ENCODE measurements around the gene PPP1CB.
"Not testable (repeated sequence)": the region's sequence is repeated elsewhere in the genome, so short reads cannot be mapped to it uniquely, and the experiment has no call there.

Gene PPP1CB

GRCh38 chr2:28751252-28751955 is at the start of gene PPP1CB:
Gene PPP1CB (plus strand): TSS chr2:28751830. CDS start chr2:28752125, 295 bp downstream.
- DNase-seq, result peak; percentile 90

GRCh38 chr2:28702415-28702861 is 49.2 kb upstream of the PPP1CB start:
- no peak for DNase-seq

GRCh38 chr2:28702878-28703277 is 48.8 kb upstream of the PPP1CB start:
- no peak for DNase-seq

- DNase-seq, result no peak
Observed at GRCh38 chr2:28704621-28705020, 47.0 kb upstream of the PPP1CB start.

GRCh38 chr2:28705751-28706440 is 45.7 kb upstream of the PPP1CB start:
- no peak for DNase-seq

DNA sequence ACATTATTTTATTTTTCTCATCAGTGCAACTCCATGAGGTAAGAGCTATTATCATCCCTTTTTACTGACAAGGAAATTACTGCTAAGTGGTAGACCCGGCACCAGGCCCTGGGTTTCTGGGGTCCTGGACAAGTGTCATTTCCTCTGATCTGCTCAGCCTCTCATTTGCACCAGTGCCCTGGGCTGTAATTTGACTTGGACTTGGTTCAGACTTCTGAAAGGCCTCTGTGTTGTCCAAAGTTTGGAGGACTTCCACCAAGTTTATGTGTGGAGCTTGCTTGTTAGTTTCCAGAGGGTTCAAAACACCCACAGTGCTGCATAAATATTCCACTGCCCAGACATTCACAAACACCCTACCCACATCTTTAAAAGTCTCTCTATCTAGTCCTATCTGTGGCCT is 44.0 kb upstream of the PPP1CB start:
- DNase-seq, result no peak

GRCh38 chr2:28709101-28709500 is 42.5 kb upstream of the PPP1CB start:
- no peak for DNase-seq

- no peak for DNase-seq
Observed at GRCh38 chr2:28710545-28710944, 41.1 kb upstream of the PPP1CB start.

DNA sequence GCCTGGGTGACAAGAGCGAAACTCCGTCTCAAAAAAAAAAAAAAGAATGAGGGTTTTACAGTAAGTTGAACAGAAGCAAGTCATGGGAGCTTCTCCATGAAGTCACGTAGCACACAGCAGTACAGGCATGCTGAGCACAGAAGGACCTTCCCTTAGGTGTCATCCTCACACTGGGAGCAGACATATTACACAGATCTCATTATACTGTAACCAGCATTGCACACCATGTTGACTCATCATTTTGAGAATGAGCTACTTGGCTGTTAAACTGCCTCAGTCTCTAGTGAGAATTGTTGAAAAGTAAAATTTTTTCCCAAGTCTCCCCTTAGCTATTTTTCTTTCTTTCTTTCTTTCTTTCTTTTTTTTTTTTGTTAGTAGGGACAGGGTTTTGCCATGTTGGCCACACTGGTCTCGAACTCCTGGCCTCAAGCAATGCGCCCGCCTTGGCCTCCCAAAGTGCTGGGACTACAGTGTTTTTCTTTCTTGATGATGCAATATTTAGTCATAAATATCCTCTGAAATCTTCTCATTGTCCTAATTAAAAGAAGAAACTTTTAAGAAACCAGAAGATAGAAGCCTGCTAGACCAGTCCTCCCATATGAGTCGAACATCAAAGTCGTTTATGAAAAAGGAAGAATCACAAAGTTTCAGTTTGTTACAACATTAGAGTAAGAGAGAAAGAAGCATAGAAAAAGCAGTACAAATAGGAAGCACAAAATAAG is 37.9 kb upstream of the PPP1CB start:
- no peak for DNase-seq

DNA sequence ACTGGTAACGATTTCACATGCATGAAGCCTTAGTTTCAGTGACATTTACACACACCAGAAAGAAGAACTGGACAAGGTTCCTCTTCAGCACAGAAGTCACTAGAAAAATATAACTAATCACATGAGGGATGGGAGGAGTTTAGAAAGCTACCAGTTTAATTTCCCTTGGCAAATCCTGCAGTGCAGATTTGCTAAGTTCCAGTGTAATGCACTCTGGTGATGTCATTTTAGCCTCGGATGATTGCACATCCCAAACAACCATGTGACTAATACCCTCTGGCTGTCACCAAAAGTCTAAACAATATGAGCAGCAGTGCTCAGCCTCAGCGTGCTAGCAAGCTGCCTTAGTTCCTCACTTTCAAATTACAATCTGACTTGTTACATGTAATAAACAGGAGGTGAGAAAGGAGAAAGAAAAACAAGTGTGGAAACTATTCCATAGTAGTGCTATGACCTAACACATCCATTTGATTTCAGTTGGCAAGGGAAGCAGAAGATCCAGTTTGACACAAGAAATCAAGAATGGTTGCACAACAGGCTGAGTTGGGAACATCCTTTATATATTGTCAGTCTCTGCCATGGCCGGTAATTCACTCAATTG is 35.3 kb upstream of the PPP1CB start:
- no peak for DNase-seq

DNA sequence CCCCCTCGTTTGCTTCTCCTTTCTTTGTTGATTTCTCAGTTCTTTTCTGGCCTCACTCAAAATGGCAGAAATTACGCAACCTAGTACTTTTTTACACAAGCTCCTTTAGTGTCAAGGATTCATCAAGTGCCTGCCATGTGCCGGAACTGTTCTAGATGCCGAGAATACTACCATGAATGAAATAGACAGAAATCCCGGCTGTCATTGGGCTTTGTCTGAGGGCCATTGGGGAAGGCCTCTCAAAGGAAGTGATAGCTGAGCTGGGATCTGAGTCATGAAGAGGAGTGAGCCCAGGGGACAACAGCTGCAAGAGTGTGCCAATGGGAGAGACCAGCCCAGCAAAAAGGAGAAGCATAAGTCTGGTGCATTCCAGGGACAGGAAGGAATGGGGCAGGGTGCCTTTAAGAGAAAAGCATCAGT is 34.3 kb upstream of the PPP1CB start:
- no peak for DNase-seq

- DNase-seq, result no peak
Observed at GRCh38 chr2:28720345-28720744, 31.3 kb upstream of the PPP1CB start.

GRCh38 chr2:28721601-28722191 is 29.9 kb upstream of the PPP1CB start:
- no peak for DNase-seq

DNA sequence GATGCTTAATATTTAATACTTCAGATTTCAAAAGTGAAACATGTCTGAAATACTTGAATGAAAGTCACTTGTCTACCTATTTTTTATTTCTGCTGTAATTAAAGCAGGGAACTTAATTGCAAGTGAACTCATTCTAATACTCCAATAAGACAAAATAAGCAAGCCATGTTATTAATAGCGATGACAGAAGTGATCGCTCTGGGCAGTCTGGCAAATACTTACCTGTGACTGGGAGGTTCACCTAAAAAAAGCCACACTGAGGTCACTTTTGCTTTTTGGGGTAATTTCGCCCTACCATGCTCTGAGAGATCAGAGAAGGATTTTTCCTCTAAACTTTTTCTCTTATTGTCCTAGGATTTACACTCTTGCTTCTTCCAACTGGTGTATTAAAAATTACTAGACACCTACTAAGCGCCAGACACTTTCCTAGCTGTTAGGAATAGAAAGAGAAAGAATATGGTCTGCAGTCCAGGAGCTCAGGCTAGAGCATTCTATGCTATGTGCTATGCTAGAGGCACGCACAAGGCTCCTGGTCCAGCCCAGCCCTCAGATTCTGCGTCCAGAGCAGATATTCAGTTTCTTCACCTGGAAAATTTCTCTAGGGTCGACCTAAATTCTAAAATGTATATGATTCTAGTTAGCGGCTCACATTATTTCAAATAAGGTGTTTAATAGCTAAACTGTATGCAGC is 26.5 kb upstream of the PPP1CB start:
- no peak for DNase-seq

GRCh38 chr2:28726177-28726576 is 25.5 kb upstream of the PPP1CB start:
- DNase-seq, result no peak

DNA sequence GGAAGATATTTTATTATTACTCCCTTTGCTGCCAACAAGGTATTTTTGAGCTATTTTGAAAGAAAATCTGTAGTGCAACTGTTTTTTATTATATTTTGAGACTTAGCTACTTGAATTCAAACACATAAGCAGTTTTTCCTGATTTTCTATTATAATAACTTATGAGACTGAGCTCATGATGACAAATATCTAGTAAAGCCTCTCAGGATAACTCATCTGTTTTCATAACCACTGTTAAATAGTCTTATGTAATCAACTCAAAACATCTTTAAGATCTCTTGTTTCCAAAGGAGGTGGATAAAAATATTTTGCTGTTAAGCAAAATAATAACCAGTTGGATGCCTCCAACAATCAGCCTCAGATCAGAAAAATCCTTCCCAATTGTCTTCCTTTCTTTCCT is 21.9 kb upstream of the PPP1CB start:
- DNase-seq, result no peak

DNA sequence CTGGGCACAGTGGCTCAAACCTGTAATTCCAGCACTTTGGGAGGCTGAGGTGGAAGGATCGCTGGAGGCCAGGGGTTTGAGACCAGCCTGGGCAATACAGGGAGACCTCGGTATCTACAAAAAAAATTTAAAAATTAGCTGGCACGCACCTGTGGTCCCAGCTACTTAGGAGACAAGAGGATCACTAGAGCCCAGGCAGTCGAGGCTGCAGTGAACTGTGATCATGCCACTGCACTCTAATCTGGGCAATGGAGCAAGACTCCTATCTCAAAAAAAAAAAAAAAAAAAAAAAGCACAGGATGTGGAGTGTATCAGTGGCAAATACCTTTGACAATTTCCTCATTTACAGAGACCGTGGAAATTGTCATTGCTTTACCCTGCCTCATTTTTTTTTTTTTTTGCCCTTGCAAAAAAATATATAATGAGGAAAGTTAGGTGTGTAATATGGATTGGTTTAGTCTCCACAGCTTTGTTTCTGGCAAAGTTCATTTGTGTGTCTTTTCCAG is 20.9 kb upstream of the PPP1CB start:
- DNase-seq, result no peak

GRCh38 chr2:28735511-28735910 is 16.1 kb upstream of the PPP1CB start:
- DNase-seq, result no peak

DNA sequence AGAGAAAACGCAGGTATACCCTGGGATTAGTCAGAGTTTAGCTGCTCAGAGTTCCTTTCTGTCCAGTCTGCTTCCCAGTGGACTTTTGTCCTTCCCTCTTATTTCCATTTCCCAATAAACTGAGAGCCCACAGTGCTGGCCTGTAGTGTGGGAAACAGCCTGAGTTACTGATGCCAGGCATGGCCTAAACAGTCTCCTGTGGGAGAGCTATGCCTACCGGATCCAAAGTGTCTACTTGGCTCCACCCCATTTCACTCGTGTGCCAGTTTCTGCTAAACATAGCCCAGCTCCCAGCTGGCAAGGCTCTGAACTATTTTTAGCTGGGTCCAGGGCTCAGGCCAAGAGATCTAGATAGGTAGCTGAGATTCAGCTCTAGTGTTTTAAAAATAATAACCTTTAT is 15.6 kb upstream of the PPP1CB start:
- no peak for DNase-seq

DNA sequence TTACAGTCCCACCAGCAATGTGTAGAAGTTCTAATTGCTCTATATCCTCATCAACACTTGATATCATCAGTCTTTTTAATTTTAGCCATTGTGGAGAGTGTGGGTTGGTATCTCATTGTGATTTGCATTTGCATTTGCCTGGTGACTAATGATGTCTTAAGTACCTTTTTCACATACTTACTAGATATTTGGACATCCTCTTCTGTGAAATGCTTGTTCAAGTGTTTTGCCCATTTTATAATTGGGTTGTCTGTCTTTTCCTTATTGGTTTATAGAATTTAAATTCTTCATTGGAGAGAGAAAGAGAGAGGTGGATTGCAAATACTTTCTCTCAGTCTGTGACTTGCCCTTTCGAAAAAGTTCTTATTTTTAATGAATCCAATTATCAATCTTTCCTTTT is 14.0 kb upstream of the PPP1CB start:
- DNase-seq, result no peak

DNA sequence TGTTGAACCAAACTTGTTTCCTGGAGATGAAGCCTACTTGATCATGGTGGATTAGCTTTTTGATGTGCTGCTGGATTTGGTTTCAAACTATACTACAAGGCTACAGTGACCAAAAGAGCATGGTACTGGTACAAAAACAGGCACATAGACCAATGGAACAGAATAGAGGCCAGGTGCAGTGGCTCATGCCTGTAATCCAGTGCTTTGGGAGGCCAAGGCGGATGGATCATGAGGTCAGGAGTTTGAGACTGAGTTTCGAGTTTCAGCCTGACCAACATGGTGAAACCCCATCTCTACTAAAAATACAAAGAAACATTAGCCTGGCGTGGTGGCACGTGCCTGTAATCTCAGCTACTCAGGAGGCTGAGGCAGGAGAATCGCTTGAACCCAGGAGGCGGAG is 9.0 kb upstream of the PPP1CB start:
- DNase-seq, result not testable (repeated sequence)

DNA sequence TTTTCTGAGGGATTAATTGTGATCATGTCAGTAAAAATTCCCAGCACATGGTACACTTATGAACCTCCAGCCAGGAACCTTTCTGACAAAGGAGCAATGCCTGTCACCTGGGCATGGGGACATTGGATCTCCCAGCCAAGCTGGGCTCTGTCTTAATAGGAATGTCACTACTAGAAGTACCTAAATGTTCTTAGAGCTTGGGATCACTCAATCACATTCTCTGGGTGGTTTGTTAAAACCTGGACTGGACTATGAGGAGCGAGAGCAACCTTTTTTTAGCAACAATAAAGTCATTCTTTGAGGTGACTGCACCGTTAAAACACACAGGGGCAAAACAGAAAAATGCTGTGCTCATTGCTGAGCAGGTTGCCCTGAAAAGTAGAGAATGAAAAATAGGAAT is 6.4 kb upstream of the PPP1CB start:
- no peak for DNase-seq
